ENCODE measurements around the gene RGP1.

GRCh38 chr9:35771075-35771433 is 22.0 kb downstream of the RGP1 start:
- TF ChIP-seq CTCF (IDR thresholded peaks at IDR 0.05; ENCODE audit: low read length) (no peak), EZH2 (optimal IDR thresholded peaks at IDR 0.05; ENCODE audit: low read depth, low read length) (no peak), EZH2phosphoT487 (IDR thresholded peaks at IDR 0.05; ENCODE audit: low read length) (no peak)
